SU-DHL-6 (cell line): ENCODE measurements around the gene GLE1.

Experiments used
- CTCF ChIP-seq: fragments of 200-600 bp; sonication (generic); IDR thresholded peaks from one replicate; pipeline ENCODE4 v1.5.1; 2017; ENCODE audit warnings: antibody characterized with exemption, mild to moderate bottlenecking, low read length, moderate library complexity; ENCODE audit not compliant: insufficient read depth, poor library complexity, severe bottlenecking
- EZH2phosphoT487 ChIP-seq: fragments of 200-600 bp; sonication (generic), shearing (Covaris generic); conservative IDR thresholded peaks from 2 replicates; pipeline ENCODE4 v1.6.1; 2018; ENCODE audit warnings: mild to moderate bottlenecking, antibody characterized with exemption, low read length, moderate library complexity, mixed read lengths

DNA sequence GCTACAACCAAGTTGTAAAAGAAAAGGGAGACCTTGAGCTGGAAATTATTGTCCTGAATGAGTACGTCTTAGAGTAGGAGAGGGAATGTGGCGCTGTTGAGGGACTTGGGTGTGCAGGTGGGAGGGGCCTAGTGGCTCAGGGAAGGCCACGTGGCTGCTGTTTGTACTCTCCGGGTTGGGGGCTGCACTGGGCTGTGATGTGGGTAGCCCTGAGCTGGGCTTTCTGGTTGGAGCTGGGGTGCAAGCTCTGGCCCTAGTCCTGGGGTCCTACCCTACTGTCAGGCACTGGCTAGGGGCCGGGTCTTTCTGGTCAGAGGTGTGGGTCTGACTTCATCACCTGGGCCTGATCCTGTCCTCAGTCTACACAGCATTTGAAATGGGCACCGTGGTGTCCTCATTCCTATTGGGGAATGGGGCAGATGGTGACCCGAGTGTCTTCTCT lies 19.1 kb upstream of the GLE1 start:
- no peak for TF ChIP-seq CTCF
- no peak for TF ChIP-seq EZH2phosphoT487
